ENCODE results near the gene CETP. TPM values are rescaled to one million over a fixed set of nuclear protein-coding genes. Genes with fewer than 3 reads are reported as not detected.

CETP gene
- total and polyA plus RNA-seq, 12 donors, result 0.15 to 2.1 (median 0.31) TPM; not detected in 3

- H3K36me3 ChIP-seq, result peaks cover 0 to 93% (median 6%) of the 10 kb centered on the region in 9 donors
- ATAC-seq (no peak), DNase-seq (no peak)
- no peak for TF ChIP-seq CTCF (IDR thresholded peaks at IDR 0.05)
- no peak overlapping the region for H3K4me3 ChIP-seq
- no peaks in the 10 kb centered on the region for H3K27me3 ChIP-seq
- intact Hi-C loops (cut with DNase I), result loop anchor here in 2 of 10 donors (10.0 kb wide), 1 partner anchor 166 kb away; the partner anchor contains the start of gene SLC12A3 (in 2 of the 2)
- H3K27ac ChIP-seq, result no peak overlapping the region
- no peaks in the 10 kb centered on the region for H3K9me3 ChIP-seq
- 92% methylated on average over 2 of the region's 2 CpGs for WGBS, 2 donors
- H3K4me1 ChIP-seq, result peaks cover 0 to 34% (median 0%) of the 10 kb centered on the region in 9 donors
Measured at GRCh38 chr16:57030346-57030902, 68.7 kb downstream of the CETP start.

GRCh38 chr16:57031156-57031555, 69.4 kb downstream of the CETP start:
- no peaks in the 10 kb centered on the region for H3K9me3 ChIP-seq
- H3K4me3 ChIP-seq, result no peak overlapping the region
- intact Hi-C loops (cut with DNase I), result loop anchor here in 2 of 10 donors (10.0 kb wide), 1 partner anchor 166 kb away; the partner anchor contains the start of gene SLC12A3 (in 2 of the 2)
- H3K36me3 ChIP-seq, result peaks cover 0 to 93% (median 6%) of the 10 kb centered on the region in 9 donors
- WGBS, 2 donors, result 90 to 96% methylated on average over 4 of the region's 4 CpGs
- H3K27ac ChIP-seq, result no peak overlapping the region
- no peaks in the 10 kb centered on the region for H3K27me3 ChIP-seq
- peaks cover 0 to 28% (median 0%) of the 10 kb centered on the region in 9 donors for H3K4me1 ChIP-seq
- TF ChIP-seq CTCF (IDR thresholded peaks at IDR 0.05), result no peak
- ATAC-seq (no peak), DNase-seq (no peak)

- Histone ChIP-seq H3K4me1 (peaks cover 0 to 28% (median 0%) of the 10 kb centered on the region in 9 donors), H3K27ac (no peak overlapping the region), H3K36me3 (peaks cover 0 to 92% (median 6%) of the 10 kb centered on the region in 9 donors), H3K9me3 (no peaks in the 10 kb centered on the region), H3K27me3 (no peaks in the 10 kb centered on the region), H3K4me3 (no peak overlapping the region)
- intact Hi-C loops (cut with DNase I), result loop anchor here in 2 of 10 donors (10.0 kb wide), 1 partner anchor 168 kb away; the partner anchor contains the start of gene SLC12A3 (in 2 of the 2)
- DNase-seq (no peak), ATAC-seq (no peak)
- TF ChIP-seq CTCF (IDR thresholded peaks at IDR 0.05), result no peak
Measured at GRCh38 chr16:57032346-57032745, 70.6 kb downstream of the CETP start.

GRCh38 chr16:57032931-57033330, 71.2 kb downstream of the CETP start:
- no peak for TF ChIP-seq CTCF (IDR thresholded peaks at IDR 0.05)
- peaks cover 0 to 34% (median 0%) of the 10 kb centered on the region in 9 donors for H3K4me1 ChIP-seq
- H3K36me3 ChIP-seq, result peaks cover 0 to 93% (median 6%) of the 10 kb centered on the region in 9 donors
- ATAC-seq (no peak), DNase-seq (no peak)
- H3K4me3 ChIP-seq, result no peak overlapping the region
- WGBS, 2 donors, result 92 to 96% methylated on average over 5 of the region's 5 CpGs
- H3K9me3 ChIP-seq, result no peaks in the 10 kb centered on the region
- H3K27me3 ChIP-seq, result no peaks in the 10 kb centered on the region
- H3K27ac ChIP-seq, result no peak overlapping the region
- intact Hi-C loops (cut with DNase I), result loop anchor here in 2 of 10 donors (10.0 kb wide), 1 partner anchor 168 kb away; the partner anchor contains the start of gene SLC12A3 (in 2 of the 2)

Other genes starting within 250 kb of the CETP start
- gene NUP93, start 231.8 kb upstream of the CETP start, total RNA-seq, result 10 to 100 TPM; 25.4 to 34.8 (median 27.6) TPM
- 10 to 100 TPM; 27.2 to 32.3 TPM for gene NUP93, start 231.8 kb upstream of the CETP start, polyA plus RNA-seq
- not detected for gene SLC12A3, start 96.7 kb upstream of the CETP start, total RNA-seq
- not detected for gene SLC12A3, start 96.7 kb upstream of the CETP start, polyA plus RNA-seq
- 100 to 1,000 TPM; 107 to 175 (median 128) TPM for gene HERPUD1, start 29.8 kb upstream of the CETP start, total RNA-seq
- gene HERPUD1, start 29.8 kb upstream of the CETP start, polyA plus RNA-seq, result 100 to 1,000 TPM in 1 of 2 donors, 10 to 100 TPM in 1; 29.6 to 151 TPM
- gene NLRC5, start 27.6 kb downstream of the CETP start, total RNA-seq, result 10 to 100 TPM in 8 of 10 donors, 1 to 10 TPM in 2; 7.5 to 49.6 (median 13.5) TPM
- gene NLRC5, start 27.6 kb downstream of the CETP start, polyA plus RNA-seq, result 10 to 100 TPM in 1 of 2 donors, 1 to 10 TPM in 1; 6.2 to 26.0 TPM
- 10 to 100 TPM in 6 of 10 donors, 1 to 10 TPM in 4; 6.5 to 18.0 (median 10.7) TPM for gene CPNE2, start 130.6 kb downstream of the CETP start, total RNA-seq
- gene CPNE2, start 130.6 kb downstream of the CETP start, polyA plus RNA-seq, result 10 to 100 TPM; 23.5 to 32.1 TPM
- gene PSME3IP1, start 224.1 kb downstream of the CETP start, total RNA-seq, result 10 to 100 TPM; 49.6 to 66.8 (median 62.5) TPM
- 10 to 100 TPM; 50.4 to 60.7 TPM for gene PSME3IP1, start 224.1 kb downstream of the CETP start, polyA plus RNA-seq
- gene RSPRY1, start 224.4 kb downstream of the CETP start, total RNA-seq, result 10 to 100 TPM; 14.7 to 21.4 (median 18.5) TPM
- 1 to 10 TPM; 6.9 to 9.5 TPM for gene RSPRY1, start 224.4 kb downstream of the CETP start, polyA plus RNA-seq